Stimulated activated memory B cell treated with anti-CD40 and anti-IgM and Interleukin-4, amounts not matched to agents 10 μg/mL and 1 μg/mL and 100 μg/mL, for 72 hours (primary cell): ENCODE results near the gene SGO1.

ENCODE experiments used
- ATAC-seq: fragments of 150-1000 bp; cut with Tn5 transposase; 2 replicates; pipeline ENCODE4 v1.10.0; 2021
- H3K27ac Mint-ChIP-seq: one replicate; pipeline ENCODE4 v1.8.0; 2022; ENCODE audit warnings: mild to moderate bottlenecking, mixed read lengths
- H3K27me3 Mint-ChIP-seq: one replicate; pipeline ENCODE4 v1.8.0; 2022; ENCODE audit warnings: mixed read lengths
- H3K36me3 Mint-ChIP-seq: one replicate; pipeline ENCODE4 v1.8.0; 2022; ENCODE audit warnings: mixed read lengths
- H3K4me1 Mint-ChIP-seq: one replicate; pipeline ENCODE4 v1.8.0; 2022; ENCODE audit warnings: mixed read lengths
- H3K4me3 Mint-ChIP-seq: one replicate; pipeline ENCODE4 v1.8.0; 2022; ENCODE audit warnings: mild to moderate bottlenecking, moderate library complexity, mixed read lengths
- H3K9me3 Mint-ChIP-seq: one replicate; pipeline ENCODE4 v1.8.0; 2022; ENCODE audit warnings: mixed read lengths

Gene SGO1

GRCh38 chr3:20186600-20187004 lies 596 bp upstream of the SGO1 start:
- no peaks in the 10 kb centered on the region for H3K36me3 Mint-ChIP-seq
- no peak for ATAC-seq
- no peaks in the 10 kb centered on the region for H3K27me3 Mint-ChIP-seq
- H3K27ac Mint-ChIP-seq = no peak overlapping the region
- H3K4me1 Mint-ChIP-seq = no peaks in the 10 kb centered on the region
- H3K9me3 Mint-ChIP-seq = no peaks in the 10 kb centered on the region
- H3K4me3 Mint-ChIP-seq = no peak overlapping the region

DNA sequence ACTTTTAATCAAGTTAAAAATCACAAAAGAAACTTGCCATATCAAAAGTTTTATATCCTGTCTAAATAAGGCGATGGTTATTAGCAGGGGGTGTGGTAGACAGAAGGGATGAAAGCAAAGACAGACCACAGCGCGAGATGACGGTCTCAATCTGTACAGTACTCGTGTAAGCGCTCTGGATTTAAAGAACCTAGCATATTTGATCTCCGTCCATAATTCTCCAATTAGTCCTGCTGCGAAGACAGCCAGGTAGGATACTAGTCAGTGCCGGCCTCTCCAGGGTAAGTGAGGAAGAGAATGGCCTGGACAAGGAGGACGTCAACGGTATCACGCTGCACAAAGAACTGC lies 701 bp downstream of the SGO1 start:
- Mint-ChIP-seq H3K27ac (no peak overlapping the region), H3K4me1 (no peaks in the 10 kb centered on the region), H3K9me3 (no peaks in the 10 kb centered on the region), H3K27me3 (no peaks in the 10 kb centered on the region), H3K4me3 (no peak overlapping the region), H3K36me3 (peaks cover 2% of the 10 kb centered on the region)
- ATAC-seq = no peak

- Mint-ChIP-seq H3K4me3 (no peak overlapping the region), H3K9me3 (no peaks in the 10 kb centered on the region), H3K27ac (no peak overlapping the region), H3K4me1 (no peaks in the 10 kb centered on the region), H3K36me3 (peaks cover 24% of the 10 kb centered on the region), H3K27me3 (no peaks in the 10 kb centered on the region)
- ATAC-seq = no peak
Observed at GRCh38 chr3:20182206-20182605, 3.8 kb downstream of the SGO1 start.

- no peak for ATAC-seq
- no peak overlapping the region for H3K27ac Mint-ChIP-seq
- H3K9me3 Mint-ChIP-seq = no peaks in the 10 kb centered on the region
- no peak overlapping the region for H3K4me3 Mint-ChIP-seq
- no peaks in the 10 kb centered on the region for H3K27me3 Mint-ChIP-seq
- peaks cover 24% of the 10 kb centered on the region for H3K36me3 Mint-ChIP-seq
- no peaks in the 10 kb centered on the region for H3K4me1 Mint-ChIP-seq
Observed at GRCh38 chr3:20181276-20181675, 4.7 kb downstream of the SGO1 start.

GRCh38 chr3:20173844-20174410 lies 12.1 kb downstream of the SGO1 start:
- ATAC-seq = no peak
- Mint-ChIP-seq H3K27me3 (no peaks in the 10 kb centered on the region), H3K9me3 (no peaks in the 10 kb centered on the region), H3K4me3 (no peak overlapping the region), H3K4me1 (peaks cover 7% of the 10 kb centered on the region), H3K36me3 (peaks cover 32% of the 10 kb centered on the region), H3K27ac (peak overlapping the region; percentile 18)

- peaks cover 36% of the 10 kb centered on the region for H3K4me1 Mint-ChIP-seq
- ATAC-seq = no peak
- no peak overlapping the region for H3K27ac Mint-ChIP-seq
- H3K9me3 Mint-ChIP-seq = no peaks in the 10 kb centered on the region
- no peaks in the 10 kb centered on the region for H3K27me3 Mint-ChIP-seq
- peaks cover 34% of the 10 kb centered on the region for H3K36me3 Mint-ChIP-seq
- no peak overlapping the region for H3K4me3 Mint-ChIP-seq
Observed at GRCh38 chr3:20161714-20162113, 24.3 kb downstream of the SGO1 start.

- H3K27me3 Mint-ChIP-seq = no peaks in the 10 kb centered on the region
- H3K4me3 Mint-ChIP-seq = no peak overlapping the region
- peak overlapping the region; percentile 28 for H3K27ac Mint-ChIP-seq
- peaks cover 36% of the 10 kb centered on the region for H3K4me1 Mint-ChIP-seq
- no peaks in the 10 kb centered on the region for H3K9me3 Mint-ChIP-seq
- H3K36me3 Mint-ChIP-seq = peaks cover 28% of the 10 kb centered on the region
- no peak for ATAC-seq
Observed at GRCh38 chr3:20160230-20160629, 25.8 kb downstream of the SGO1 start.

GRCh38 chr3:20154928-20155327 lies 31.1 kb downstream of the SGO1 start:
- Mint-ChIP-seq H3K36me3 (peaks cover 22% of the 10 kb centered on the region), H3K4me3 (no peak overlapping the region), H3K27me3 (no peaks in the 10 kb centered on the region), H3K27ac (peak overlapping the region; percentile 17), H3K4me1 (peaks cover 6% of the 10 kb centered on the region), H3K9me3 (no peaks in the 10 kb centered on the region)
- ATAC-seq = no peak

- ATAC-seq = no peak
- H3K27me3 Mint-ChIP-seq = no peaks in the 10 kb centered on the region
- H3K36me3 Mint-ChIP-seq = peaks cover 22% of the 10 kb centered on the region
- H3K27ac Mint-ChIP-seq = no peak overlapping the region
- no peak overlapping the region for H3K4me3 Mint-ChIP-seq
- no peaks in the 10 kb centered on the region for H3K4me1 Mint-ChIP-seq
- H3K9me3 Mint-ChIP-seq = no peaks in the 10 kb centered on the region
Observed at GRCh38 chr3:20154078-20154477, 31.9 kb downstream of the SGO1 start.

DNA sequence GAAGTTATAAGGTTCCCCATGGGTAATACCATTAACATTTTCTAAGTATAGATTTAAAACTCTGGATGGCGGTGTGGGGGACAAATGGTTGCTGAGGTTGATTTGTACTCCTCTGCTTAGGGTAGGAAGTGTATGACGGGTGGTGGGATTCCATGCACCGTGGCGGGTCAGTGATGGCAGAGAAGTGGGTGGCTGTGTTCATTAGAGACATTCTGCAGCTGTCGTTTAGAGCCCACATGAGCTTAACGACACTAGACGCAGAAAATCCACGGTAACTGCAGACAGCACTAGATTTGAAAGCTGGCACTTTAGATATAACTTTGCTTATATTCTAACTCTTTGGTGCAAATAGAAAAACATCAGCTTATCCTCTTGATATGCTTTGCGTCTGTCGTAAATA lies 37.5 kb downstream of the SGO1 start:
- Mint-ChIP-seq H3K36me3 (peaks cover 42% of the 10 kb centered on the region), H3K27me3 (no peaks in the 10 kb centered on the region), H3K9me3 (no peaks in the 10 kb centered on the region), H3K27ac (no peak overlapping the region), H3K4me3 (no peak overlapping the region), H3K4me1 (no peaks in the 10 kb centered on the region)
- no peak for ATAC-seq

DNA sequence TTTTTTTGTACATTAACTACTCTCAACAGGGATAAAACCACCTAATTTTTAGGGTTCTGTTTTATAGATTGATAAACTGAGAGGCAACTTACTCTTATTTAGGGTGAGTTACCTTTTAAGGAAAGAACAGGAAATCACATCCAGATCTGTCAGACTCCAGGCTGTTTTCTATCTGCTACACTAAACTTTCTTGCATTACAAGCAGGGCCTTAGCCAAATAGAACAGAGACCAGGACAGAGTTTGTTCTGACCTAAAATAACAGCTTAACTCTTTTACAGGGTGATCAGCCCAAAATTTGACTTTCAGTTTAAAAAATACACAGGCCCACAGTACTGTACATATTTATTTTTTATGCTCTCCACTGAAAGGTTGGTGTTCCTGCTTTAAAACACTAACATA lies 38.6 kb downstream of the SGO1 start:
- Mint-ChIP-seq H3K27ac (no peak overlapping the region), H3K27me3 (no peaks in the 10 kb centered on the region), H3K4me3 (no peak overlapping the region), H3K36me3 (peaks cover 53% of the 10 kb centered on the region), H3K9me3 (peaks cover 4% of the 10 kb centered on the region), H3K4me1 (no peaks in the 10 kb centered on the region)
- ATAC-seq = no peak

GRCh38 chr3:20146301-20146700 lies 39.7 kb downstream of the SGO1 start:
- no peak for ATAC-seq
- peaks cover 4% of the 10 kb centered on the region for H3K9me3 Mint-ChIP-seq
- H3K4me1 Mint-ChIP-seq = no peaks in the 10 kb centered on the region
- H3K4me3 Mint-ChIP-seq = no peak overlapping the region
- no peaks in the 10 kb centered on the region for H3K27me3 Mint-ChIP-seq
- peaks cover 64% of the 10 kb centered on the region for H3K36me3 Mint-ChIP-seq
- no peak overlapping the region for H3K27ac Mint-ChIP-seq

- H3K27me3 Mint-ChIP-seq = no peaks in the 10 kb centered on the region
- ATAC-seq = no peak
- H3K36me3 Mint-ChIP-seq = peaks cover 67% of the 10 kb centered on the region
- no peaks in the 10 kb centered on the region for H3K4me1 Mint-ChIP-seq
- peaks cover 4% of the 10 kb centered on the region for H3K9me3 Mint-ChIP-seq
- no peak overlapping the region for H3K4me3 Mint-ChIP-seq
- H3K27ac Mint-ChIP-seq = no peak overlapping the region
Observed at GRCh38 chr3:20145874-20146273, 40.1 kb downstream of the SGO1 start.

GRCh38 chr3:20143519-20143918 lies 42.5 kb downstream of the SGO1 start:
- H3K36me3 Mint-ChIP-seq = peaks cover 57% of the 10 kb centered on the region
- H3K9me3 Mint-ChIP-seq = peaks cover 4% of the 10 kb centered on the region
- no peaks in the 10 kb centered on the region for H3K27me3 Mint-ChIP-seq
- ATAC-seq = no peak
- H3K4me1 Mint-ChIP-seq = no peaks in the 10 kb centered on the region
- no peak overlapping the region for H3K27ac Mint-ChIP-seq
- H3K4me3 Mint-ChIP-seq = no peak overlapping the region

GRCh38 chr3:20142517-20142916 lies 43.5 kb downstream of the SGO1 start:
- no peaks in the 10 kb centered on the region for H3K4me1 Mint-ChIP-seq
- peaks cover 4% of the 10 kb centered on the region for H3K9me3 Mint-ChIP-seq
- H3K27ac Mint-ChIP-seq = no peak overlapping the region
- no peak overlapping the region for H3K4me3 Mint-ChIP-seq
- ATAC-seq = no peak
- peaks cover 52% of the 10 kb centered on the region for H3K36me3 Mint-ChIP-seq
- no peaks in the 10 kb centered on the region for H3K27me3 Mint-ChIP-seq

- H3K9me3 Mint-ChIP-seq = peaks cover 4% of the 10 kb centered on the region
- H3K4me1 Mint-ChIP-seq = no peaks in the 10 kb centered on the region
- no peak overlapping the region for H3K4me3 Mint-ChIP-seq
- peaks cover 53% of the 10 kb centered on the region for H3K36me3 Mint-ChIP-seq
- ATAC-seq = no peak
- H3K27me3 Mint-ChIP-seq = no peaks in the 10 kb centered on the region
- H3K27ac Mint-ChIP-seq = no peak overlapping the region
Observed at GRCh38 chr3:20141851-20142250, 44.2 kb downstream of the SGO1 start.

DNA sequence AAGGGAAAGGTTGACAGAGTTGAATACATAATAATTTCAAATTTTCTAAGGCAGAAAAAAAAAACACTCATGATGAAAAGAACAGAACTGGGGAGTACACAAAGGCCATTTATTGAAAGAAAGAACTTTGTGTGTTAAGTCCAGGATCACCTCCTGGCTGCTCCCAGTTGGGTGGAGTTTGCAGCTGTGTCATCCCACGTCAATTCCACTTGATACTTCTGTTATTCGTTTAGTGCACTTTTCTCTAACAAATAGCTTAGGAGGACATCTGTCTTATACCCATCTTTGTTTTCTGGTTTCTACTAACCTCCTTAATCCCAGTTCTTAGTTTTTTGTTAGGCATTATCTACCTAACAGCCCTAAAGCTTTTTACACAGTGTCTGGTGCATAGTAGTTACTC lies 44.7 kb downstream of the SGO1 start:
- H3K4me3 Mint-ChIP-seq = no peak overlapping the region
- H3K9me3 Mint-ChIP-seq = peaks cover 4% of the 10 kb centered on the region
- H3K27me3 Mint-ChIP-seq = no peaks in the 10 kb centered on the region
- no peak overlapping the region for H3K27ac Mint-ChIP-seq
- peaks cover 50% of the 10 kb centered on the region for H3K36me3 Mint-ChIP-seq
- H3K4me1 Mint-ChIP-seq = no peaks in the 10 kb centered on the region
- no peak for ATAC-seq
